Left colon (tissue), 2 donors: ENCODE results near the gene FBXO7. TPM values are rescaled to one million over a fixed set of nuclear protein-coding genes. Genes with fewer than 3 reads are reported as not detected.

ENCODE experiments used
- ATAC-seq: fragments of 200-7000 bp; cut with Tn5 transposase; one replicate; pipeline ENCODE4 v1.9.1; 2020; ENCODE audit warnings: mild to moderate bottlenecking, moderate library complexity
- DNase-seq, 2 donors: peaks; one replicate each; pipeline ENCODE4 v3.0.0-alpha.2; 2020
- intact Hi-C, 2 donors: fragments of 100-400 bp; cut with DNase I in 1 of 2; cut with micrococcal nuclease in 1 of 2; formaldehyde crosslinking; loops; one replicate each; pipeline versions ENCODE4 v1.11.2 to v1.14.0; 2022; cut with DNase I, micrococcal nuclease
- total RNA-seq, 2 donors: library from RNA; stranded (reverse); fragmentation: NEBNext Ultra II Directional; extraction: Animal tissue kit (Norgen Biotek cat#: 25700); gene quantifications; one replicate each; pipeline ENCODE4 v1.2.1, GENCODE V29; 2021
- donor health status: DM: no; HTN: no; CAD: no.
- donor health status: DM: yes; HTN: yes; CAD: no.

The FBXO7 gene
- total RNA-seq, 2 donors from 2014 or later = 66.9 to 84.2 TPM

DNA sequence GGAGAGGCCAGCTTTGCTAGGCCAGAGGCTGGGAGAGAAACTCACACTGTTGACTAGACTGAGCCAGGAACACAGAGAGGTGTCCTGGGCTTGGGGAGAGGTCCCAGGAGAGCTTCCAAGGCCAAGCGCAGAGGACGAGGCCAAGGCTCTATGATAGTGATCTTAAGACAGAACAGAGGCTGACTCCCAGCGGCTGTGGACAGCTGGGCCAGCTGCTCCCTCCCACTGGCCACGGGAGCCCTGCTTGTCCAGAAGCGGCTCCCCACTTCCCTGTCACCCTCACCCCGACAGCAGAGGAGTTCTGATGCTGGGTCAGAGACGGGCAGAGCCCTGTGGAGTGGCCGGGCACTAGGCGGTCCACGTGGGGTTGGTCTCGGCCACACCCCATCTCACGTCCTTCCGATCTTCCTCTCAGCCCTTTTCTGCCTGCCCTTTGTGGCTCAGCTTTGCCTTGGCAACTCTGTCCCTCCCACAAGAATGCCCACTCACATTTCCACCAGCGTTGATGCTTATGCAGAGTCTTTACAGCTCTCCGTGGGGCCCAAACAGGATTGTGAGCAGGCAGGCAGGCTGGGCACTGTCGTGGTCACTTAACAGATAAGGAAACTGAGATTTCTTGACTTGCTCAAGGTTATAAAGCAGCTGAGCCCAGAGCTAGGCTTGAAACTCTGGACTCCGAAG is 68.2 kb downstream of the FBXO7 start:
- no peak for DNase-seq
- intact Hi-C loops = no loop called here
- ATAC-seq = no peak

DNA sequence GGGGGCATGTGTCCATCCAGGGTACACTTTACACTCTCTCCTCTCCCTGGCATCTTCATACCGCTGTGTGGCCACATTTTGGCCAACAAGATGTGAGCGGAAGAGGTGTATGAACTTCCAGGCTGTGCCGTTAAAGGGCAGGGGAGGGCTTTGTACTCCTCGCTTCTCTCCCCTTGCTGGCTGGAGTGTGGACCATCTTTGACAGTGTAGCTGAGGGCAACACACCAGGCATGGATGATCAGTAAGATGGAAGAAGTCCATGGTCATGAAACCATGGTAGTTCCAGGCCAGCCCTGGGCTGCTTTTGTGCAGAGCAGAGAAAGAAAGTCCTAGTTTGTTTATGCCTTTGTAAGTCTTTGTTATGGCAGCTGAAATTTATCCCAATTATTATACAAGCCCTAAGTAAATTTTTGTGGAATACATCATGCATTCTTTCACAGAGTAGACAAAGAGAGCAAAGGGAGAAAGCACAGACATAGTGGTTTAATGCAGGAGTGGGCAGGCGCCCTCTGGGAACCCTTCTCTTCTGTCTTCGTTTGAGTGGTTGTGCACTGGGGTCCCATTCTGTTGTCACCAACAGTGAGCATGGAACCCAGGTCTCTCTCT is 70.4 kb downstream of the FBXO7 start:
- intact Hi-C loops = no loop called here
- no peak for DNase-seq
- ATAC-seq = no peak

DNA sequence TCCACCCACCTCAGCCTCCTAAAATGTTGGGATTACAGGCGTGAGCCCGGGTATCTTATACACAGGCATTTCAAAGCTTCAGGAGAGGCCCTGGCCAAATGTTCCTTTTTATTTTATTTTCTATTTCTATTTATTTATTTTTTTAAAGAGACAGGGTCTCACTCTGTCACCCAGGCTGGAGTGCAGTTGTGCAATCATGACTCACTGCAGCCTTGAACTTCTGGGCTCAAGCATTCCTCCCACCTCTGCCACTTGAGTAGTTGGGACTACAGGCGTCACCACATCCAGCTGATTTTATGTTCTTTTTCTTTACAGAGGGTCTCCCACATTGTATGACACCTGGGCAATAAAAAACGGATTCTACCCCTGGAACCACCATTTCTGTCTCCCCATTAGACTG is 71.2 kb downstream of the FBXO7 start:
- ATAC-seq = no peak
- intact Hi-C loops = no loop called here
- DNase-seq = no peak

DNA sequence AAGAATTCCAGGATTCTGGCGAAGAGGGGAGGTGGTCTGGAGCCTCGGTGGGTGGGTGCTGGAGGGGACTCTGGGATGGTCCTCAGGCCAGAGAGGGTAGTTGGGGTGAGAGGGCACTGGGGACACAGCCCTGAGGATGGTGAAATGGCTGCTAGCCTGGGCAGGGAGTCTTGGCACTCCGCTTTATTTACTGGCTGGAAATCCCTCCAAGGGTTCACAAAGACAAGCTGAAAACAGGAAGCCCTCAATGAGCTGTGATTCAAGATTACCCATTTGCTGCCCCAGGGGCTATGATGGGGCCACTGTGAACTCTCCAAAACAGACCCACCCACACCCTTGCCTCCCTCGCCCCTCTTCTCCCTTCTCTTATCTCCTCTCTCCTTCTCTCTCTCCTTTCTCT is 71.9 kb downstream of the FBXO7 start:
- no peak for ATAC-seq

DNA sequence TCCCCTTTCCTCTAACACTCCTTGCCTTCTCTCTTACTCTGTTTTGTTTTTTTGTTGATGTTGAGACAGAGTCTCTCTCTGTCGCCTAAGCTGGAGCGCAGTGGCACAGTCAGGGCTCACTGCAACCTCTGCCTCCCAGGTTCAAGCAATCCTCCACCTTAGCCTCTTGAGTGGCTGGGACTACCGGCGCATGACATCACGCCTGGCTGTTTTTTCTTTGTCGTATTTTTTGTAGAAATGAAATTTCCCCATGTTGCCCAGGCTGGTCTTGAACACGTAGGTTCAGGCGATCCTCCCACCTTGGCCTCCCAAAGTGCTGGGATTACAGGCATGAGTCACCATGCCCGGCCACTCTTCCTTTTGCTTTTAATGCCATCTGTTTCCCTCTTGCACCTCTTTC is 72.3 kb downstream of the FBXO7 start:
- DNase-seq = no peak
- intact Hi-C loops = no loop called here
- no peak for ATAC-seq

More for the DNA sequence above, 71.9 kb downstream of the FBXO7 start:
- intact Hi-C loops = no loop called here
- DNase-seq = no peak

DNA sequence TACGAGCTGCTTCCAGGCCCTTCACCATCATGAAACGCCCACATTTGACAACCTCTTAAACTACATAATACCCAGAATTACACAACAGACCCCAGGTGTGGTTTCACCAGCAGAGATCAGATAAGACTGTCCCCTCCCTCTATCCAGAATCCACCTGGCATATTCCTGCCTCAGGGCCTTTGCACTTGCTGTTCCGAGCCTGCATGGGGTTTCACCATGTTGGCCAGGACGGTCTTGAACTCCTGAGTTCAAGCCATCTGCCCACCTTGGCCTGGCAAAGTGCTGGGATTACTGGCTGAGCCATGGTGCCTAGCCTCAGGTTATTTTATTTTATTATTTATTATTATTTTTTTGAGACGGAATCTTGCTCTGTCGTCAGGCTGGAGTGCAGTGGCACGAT is 73.4 kb downstream of the FBXO7 start:
- intact Hi-C loops = no loop called here
- DNase-seq = no peak
- ATAC-seq = no peak

Other genes with a start within 250 kb of the FBXO7 start
- under 1 TPM in 1 of 2 donors, not detected in 1; 0.42 TPM for gene SLC5A4, start 219.5 kb upstream of the FBXO7 start, total RNA-seq
- gene RFPL3, start 116.9 kb upstream of the FBXO7 start, total RNA-seq = not detected
- gene RTCB, start 62.6 kb upstream of the FBXO7 start, total RNA-seq = 100 to 1,000 TPM in 1 of 2 donors, 10 to 100 TPM in 1; 87.2 to 117 TPM
- not detected for gene BPIFC, start 10.4 kb upstream of the FBXO7 start, total RNA-seq